ENCODE measurements around the gene CASP8AP2. TPM values are rescaled to one million over a fixed set of nuclear protein-coding genes. Genes with fewer than 3 reads are reported as not detected.

Gene CASP8AP2
- total RNA-seq, 2 experiments from 2014 or later = 17.3 to 20.0 TPM

DNA sequence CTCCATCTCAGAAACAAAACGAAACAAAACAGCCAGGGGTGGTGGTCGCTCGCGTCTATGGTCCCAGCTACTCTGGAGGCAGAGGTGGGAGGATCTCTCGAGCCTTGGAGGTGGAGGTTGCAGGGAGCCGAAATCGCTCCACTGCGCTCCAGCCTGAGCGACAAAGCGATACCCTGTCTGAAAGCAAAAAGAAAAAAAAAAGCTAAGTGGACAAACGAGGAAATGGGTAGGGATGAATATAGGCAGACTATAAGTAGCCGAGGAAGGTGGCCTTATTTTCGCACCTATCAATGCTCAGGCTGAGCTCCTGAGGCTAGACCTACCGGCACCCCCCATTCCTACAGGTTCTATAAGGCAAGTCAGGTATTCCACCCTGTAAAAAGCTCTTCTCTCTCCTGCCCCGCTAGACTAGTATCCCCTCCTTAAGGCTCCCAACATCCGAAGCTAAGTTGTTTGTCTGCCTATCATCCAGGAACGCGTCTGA is 650 bp upstream of the CASP8AP2 start:
- Histone ChIP-seq H3K9me3 (ENCODE audit: control insufficient read depth in 1 of 2, insufficient read depth in 1 of 2, low read length in 2 of 2) (no peaks in the 10 kb centered on the region), H3K4me3 (ENCODE audit: low read length) (peak overlapping the region; percentile 100), H3K4me1 (ENCODE audit: insufficient read depth, low read length) (peaks cover 26% of the 10 kb centered on the region), H3K36me3 (ENCODE audit: insufficient read depth, low read length) (peaks cover 16% of the 10 kb centered on the region), H3K27me3 (ENCODE audit: control insufficient read depth in 1 of 2, insufficient read depth in 2 of 2, low read length in 2 of 2) (no peaks in the 10 kb centered on the region), H3K27ac (ENCODE audit: low read depth in 1 of 2, low read length in 2 of 2) (peak overlapping the region; percentile 68 to 86)
- DNase-seq = peak in 4 of 14 experiments; percentile 11 to 38 (median 22)
- Mint-ChIP-seq H3K36me3 (ENCODE audit: low read depth) (peaks cover 37% of the 10 kb centered on the region), H3K27ac (peak overlapping the region; percentile 91), H3K4me1 (ENCODE audit: low read depth) (peaks cover 34% of the 10 kb centered on the region), H3K9me3 (no peaks in the 10 kb centered on the region), H3K4me3 (peak overlapping the region; percentile 94), H3K27me3 (no peaks in the 10 kb centered on the region)
- TF ChIP-seq, protein P1, sequence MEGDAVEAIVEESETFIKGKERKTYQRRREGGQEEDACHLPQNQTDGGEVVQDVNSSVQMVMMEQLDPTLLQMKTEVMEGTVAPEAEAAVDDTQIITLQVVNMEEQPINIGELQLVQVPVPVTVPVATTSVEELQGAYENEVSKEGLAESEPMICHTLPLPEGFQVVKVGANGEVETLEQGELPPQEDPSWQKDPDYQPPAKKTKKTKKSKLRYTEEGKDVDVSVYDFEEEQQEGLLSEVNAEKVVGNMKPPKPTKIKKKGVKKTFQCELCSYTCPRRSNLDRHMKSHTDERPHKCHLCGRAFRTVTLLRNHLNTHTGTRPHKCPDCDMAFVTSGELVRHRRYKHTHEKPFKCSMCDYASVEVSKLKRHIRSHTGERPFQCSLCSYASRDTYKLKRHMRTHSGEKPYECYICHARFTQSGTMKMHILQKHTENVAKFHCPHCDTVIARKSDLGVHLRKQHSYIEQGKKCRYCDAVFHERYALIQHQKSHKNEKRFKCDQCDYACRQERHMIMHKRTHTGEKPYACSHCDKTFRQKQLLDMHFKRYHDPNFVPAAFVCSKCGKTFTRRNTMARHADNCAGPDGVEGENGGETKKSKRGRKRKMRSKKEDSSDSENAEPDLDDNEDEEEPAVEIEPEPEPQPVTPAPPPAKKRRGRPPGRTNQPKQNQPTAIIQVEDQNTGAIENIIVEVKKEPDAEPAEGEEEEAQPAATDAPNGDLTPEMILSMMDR (IDR thresholded peaks at IDR 0.05) = no peak
- POLR2A ChIA-PET = interaction anchor here (0.7 to 2.2 kb wide), 16 partner anchors 9 to 866 kb away, joined by 3 to 100 read pairs (median 4); partner anchors contain the start of genes LYRM2, MDN1, PNRC1 and RNGTT
- ATAC-seq (ENCODE audit: poor library complexity) = peak; percentile 43
- CTCF ChIA-PET = interaction anchor here (0.8 to 1.8 kb wide), 3 partner anchors 9 to 650 kb away, joined by 3 to 11 read pairs (median 10); partner anchors contain the start of gene MDN1
- intact Hi-C loops (cut with DNase I, micrococcal nuclease) = loop anchor here (1.0 to 10.0 kb wide), 7 partner anchors 10 to 867 kb away; partner anchors contain the start of genes MAP3K7 (in 2 of the 2), BACH2 (in 1 of the 2), MDN1 (in 1 of the 2) and PNRC1 (in 1 of the 2)

DNA sequence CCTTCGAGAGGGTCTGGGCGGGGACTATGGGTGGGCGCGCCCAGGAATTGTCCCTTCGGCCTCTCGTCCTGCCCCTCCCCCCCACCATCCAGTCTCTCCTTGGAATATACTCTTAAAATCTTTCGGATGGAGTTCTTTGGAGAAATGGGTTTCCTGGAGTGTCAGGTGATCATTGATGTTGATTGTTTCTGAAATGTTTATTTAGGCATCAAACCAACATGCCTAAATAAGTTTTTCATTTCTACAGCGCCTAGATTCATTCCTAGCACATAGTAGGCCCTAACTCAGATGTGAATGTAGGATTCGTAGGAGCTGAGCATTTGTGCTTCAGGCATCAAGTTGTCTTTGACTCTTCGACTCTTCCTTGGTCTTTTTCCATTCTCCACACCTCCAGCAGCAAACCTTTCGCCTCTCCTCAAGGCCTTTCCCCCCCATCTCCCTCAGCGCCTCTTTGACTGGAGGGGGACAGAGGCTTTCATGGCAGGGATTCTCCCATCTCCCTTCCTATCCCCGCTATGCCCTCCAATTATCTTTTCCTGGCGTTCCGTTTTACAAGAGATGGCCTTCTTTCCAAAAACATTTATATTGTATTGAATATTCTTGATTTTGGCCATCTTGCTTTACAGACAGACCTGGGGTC is 610 bp downstream of the CASP8AP2 start:
- H3K4me1 Mint-ChIP-seq (ENCODE audit: low read depth) = peaks cover 40% of the 10 kb centered on the region
- no peak for DNase-seq

More for the DNA sequence above, 610 bp downstream of the CASP8AP2 start:
- ChIA-PET CTCF (no interaction called here), POLR2A (interaction anchor here (1.1 to 2.1 kb wide), 2 partner anchors 13 to 750 kb away, joined by 4 to 16 read pairs; partner anchors contain the start of gene PNRC1)
- peak overlapping the region; percentile 66 to 73 for H3K27ac ChIP-seq (ENCODE audit: low read depth in 1 of 2, low read length in 2 of 2)
- TF ChIP-seq, protein P1 (IDR thresholded peaks at IDR 0.05) = no peak
- peaks cover 38% of the 10 kb centered on the region for H3K4me1 ChIP-seq (ENCODE audit: insufficient read depth, low read length)
- peak overlapping the region; percentile 91 for H3K27ac Mint-ChIP-seq
- peaks cover 16% of the 10 kb centered on the region for H3K36me3 ChIP-seq (ENCODE audit: insufficient read depth, low read length)
- peaks cover 43% of the 10 kb centered on the region for H3K36me3 Mint-ChIP-seq (ENCODE audit: low read depth)
- H3K4me3 Mint-ChIP-seq = peak overlapping the region; percentile 94
- H3K9me3 Mint-ChIP-seq = no peaks in the 10 kb centered on the region
- peak overlapping the region; percentile 100 for H3K4me3 ChIP-seq (ENCODE audit: low read length)
- no peak for ATAC-seq (ENCODE audit: poor library complexity)
- H3K27me3 Mint-ChIP-seq = no peaks in the 10 kb centered on the region
- intact Hi-C loops (cut with DNase I, micrococcal nuclease) = no loop called here
- no peaks in the 10 kb centered on the region for H3K27me3 ChIP-seq (ENCODE audit: control insufficient read depth in 1 of 2, insufficient read depth in 2 of 2, low read length in 2 of 2)
- H3K9me3 ChIP-seq (ENCODE audit: control insufficient read depth in 1 of 2, insufficient read depth in 1 of 2, low read length in 2 of 2) = no peaks in the 10 kb centered on the region

All from CD4-positive, alpha-beta T cell (primary cell).